Erythroblast (primary cell): ENCODE data around the gene PSMC6.

ENCODE experiments used
- GATA1 ChIP-seq: IDR thresholded peaks from 2 replicates; pipeline ENCODE4 v1.6.1; 2011; ENCODE audit warnings: low read depth, mild to moderate bottlenecking, control low read depth, low read length, moderate library complexity
- POLR2A ChIP-seq: IDR thresholded peaks from 2 replicates; pipeline ENCODE4 v1.6.1; 2011; ENCODE audit warnings: mild to moderate bottlenecking, low read length

GRCh38 chr14:52695481-52696091 lies 11.4 kb upstream of the PSMC6 start, which contains the start of gene ERO1A:
- peak; percentile 31 for TF ChIP-seq POLR2A
- no peak for TF ChIP-seq GATA1
